Measurements from ENCODE around the gene TEX13D. TPM values are rescaled to one million over a fixed set of nuclear protein-coding genes. Genes with fewer than 3 reads are reported as not detected.

TEX13D gene
- polyA plus RNA-seq, 1 experiment, result not detected

GRCh38 chrX:124335598-124335997, 3.1 kb downstream of the TEX13D start:
- TF ChIP-seq CTCF (IDR thresholded peaks at IDR 0.05; ENCODE audit: low read depth, low read length), result no peak
- POLR2A ChIA-PET, result no interaction called here
- H3K9me3 ChIP-seq (ENCODE audit: control insufficient read depth, insufficient read depth, low read length), result no peaks in the 10 kb centered on the region
- no peaks in the 10 kb centered on the region for H3K27me3 ChIP-seq (ENCODE audit: control insufficient read depth, insufficient read depth, low read length)
- no peak for DNase-seq (ENCODE audit: low read depth, low spot score)
- H3K4me3 ChIP-seq (ENCODE audit: low read depth, low read length), result no peak overlapping the region
- CTCF ChIA-PET, result no interaction called here
- no peak overlapping the region for H3K27ac ChIP-seq (ENCODE audit: low read depth, low read length)

- ChIA-PET POLR2A (no interaction called here), CTCF (no interaction called here)
- no peaks in the 10 kb centered on the region for H3K27me3 ChIP-seq (ENCODE audit: control insufficient read depth, insufficient read depth, low read length)
- H3K9me3 ChIP-seq (ENCODE audit: control insufficient read depth, insufficient read depth, low read length), result no peaks in the 10 kb centered on the region
- no peak for TF ChIP-seq CTCF (IDR thresholded peaks at IDR 0.05; ENCODE audit: low read depth, low read length)
- no peak for DNase-seq (ENCODE audit: low read depth, low spot score)
- no peak overlapping the region for H3K4me3 ChIP-seq (ENCODE audit: low read depth, low read length)
- no peak overlapping the region for H3K27ac ChIP-seq (ENCODE audit: low read depth, low read length)
Measured at GRCh38 chrX:124337916-124338315, 5.5 kb downstream of the TEX13D start.

DNA sequence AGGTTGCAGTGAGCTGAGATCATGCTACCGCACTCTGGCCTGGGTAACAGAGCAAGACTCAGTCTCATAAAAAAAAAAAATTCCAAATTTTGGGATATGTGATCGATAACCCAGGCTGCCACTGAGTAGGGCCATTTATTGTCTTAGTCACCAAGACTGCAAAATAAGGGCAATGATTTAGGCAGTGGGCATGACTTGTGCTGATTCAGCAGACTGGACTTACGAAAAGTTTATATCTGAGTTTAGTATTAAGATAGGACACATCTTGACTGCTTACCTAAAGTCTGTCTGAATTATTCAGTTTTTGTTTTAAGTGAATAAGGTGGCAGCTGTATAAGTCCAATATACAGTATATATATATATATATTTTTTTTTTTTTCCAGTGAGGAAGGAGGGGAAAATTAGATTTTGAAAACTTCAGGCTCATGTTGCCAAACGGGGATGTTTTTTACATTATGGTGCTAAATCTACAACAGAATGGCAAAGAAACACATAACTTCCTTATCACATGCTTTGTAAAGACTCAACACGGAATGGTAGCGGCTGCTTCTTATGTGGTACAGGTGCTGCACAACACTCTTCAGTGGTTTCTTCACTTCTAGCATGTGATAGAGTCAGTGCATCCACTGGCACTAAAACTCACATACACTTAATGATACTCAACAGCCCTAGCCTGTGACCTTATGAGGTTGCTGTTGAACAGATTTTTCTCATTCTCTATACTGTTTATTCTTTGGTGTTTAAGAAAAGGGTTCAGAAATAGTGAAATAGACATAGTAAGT, 6.5 kb downstream of the TEX13D start:
- DNase-seq (ENCODE audit: low read depth, low spot score), result no peak
- ChIA-PET POLR2A (no interaction called here), CTCF (no interaction called here)
- Histone ChIP-seq H3K27me3 (ENCODE audit: control insufficient read depth, insufficient read depth, low read length) (no peaks in the 10 kb centered on the region), H3K4me3 (ENCODE audit: low read depth, low read length) (no peak overlapping the region), H3K9me3 (ENCODE audit: control insufficient read depth, insufficient read depth, low read length) (no peaks in the 10 kb centered on the region), H3K27ac (ENCODE audit: low read depth, low read length) (no peak overlapping the region)
- TF ChIP-seq CTCF (IDR thresholded peaks at IDR 0.05; ENCODE audit: low read depth, low read length), result no peak

DNA sequence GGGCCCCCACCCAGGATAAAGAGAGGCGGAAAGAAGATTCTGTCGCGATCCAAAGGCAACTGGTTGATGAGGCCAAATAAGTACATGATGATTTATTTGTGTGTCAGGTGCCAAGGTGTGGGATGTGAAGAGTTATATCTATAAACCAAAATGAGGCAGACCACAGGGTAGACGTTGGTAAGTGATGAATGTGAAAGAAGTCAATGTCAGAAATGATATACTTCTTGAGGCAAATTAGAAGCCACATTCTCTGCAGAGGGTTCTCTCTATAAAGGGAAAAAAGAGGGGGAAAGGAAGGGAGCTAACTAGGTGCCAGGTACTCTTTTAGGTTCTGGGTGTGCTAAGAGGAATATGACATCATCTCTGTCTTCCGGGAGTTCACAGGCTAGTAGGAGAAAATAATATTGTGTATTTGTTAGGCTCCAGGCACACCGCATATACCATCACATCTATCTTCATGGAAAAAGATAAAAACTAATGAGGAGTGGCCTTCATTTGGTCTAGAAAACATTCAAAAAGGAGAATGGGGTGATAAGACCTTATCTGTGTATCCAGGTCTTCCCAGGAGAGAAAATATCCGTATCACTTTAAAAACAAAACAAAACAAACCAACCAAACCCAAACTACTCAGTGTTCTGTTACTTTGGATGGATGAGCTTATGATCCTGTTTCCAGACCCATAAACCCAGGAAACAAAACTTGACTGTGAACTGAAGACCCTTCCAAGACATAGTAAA, 9.1 kb downstream of the TEX13D start:
- no peak for DNase-seq (ENCODE audit: low read depth, low spot score)
- TF ChIP-seq CTCF (IDR thresholded peaks at IDR 0.05; ENCODE audit: low read depth, low read length), result no peak
- ChIA-PET POLR2A (no interaction called here), CTCF (no interaction called here)
- Histone ChIP-seq H3K27ac (ENCODE audit: low read depth, low read length) (no peak overlapping the region), H3K9me3 (ENCODE audit: control insufficient read depth, insufficient read depth, low read length) (no peaks in the 10 kb centered on the region), H3K27me3 (ENCODE audit: control insufficient read depth, insufficient read depth, low read length) (no peaks in the 10 kb centered on the region), H3K4me3 (ENCODE audit: low read depth, low read length) (no peak overlapping the region)

DNA sequence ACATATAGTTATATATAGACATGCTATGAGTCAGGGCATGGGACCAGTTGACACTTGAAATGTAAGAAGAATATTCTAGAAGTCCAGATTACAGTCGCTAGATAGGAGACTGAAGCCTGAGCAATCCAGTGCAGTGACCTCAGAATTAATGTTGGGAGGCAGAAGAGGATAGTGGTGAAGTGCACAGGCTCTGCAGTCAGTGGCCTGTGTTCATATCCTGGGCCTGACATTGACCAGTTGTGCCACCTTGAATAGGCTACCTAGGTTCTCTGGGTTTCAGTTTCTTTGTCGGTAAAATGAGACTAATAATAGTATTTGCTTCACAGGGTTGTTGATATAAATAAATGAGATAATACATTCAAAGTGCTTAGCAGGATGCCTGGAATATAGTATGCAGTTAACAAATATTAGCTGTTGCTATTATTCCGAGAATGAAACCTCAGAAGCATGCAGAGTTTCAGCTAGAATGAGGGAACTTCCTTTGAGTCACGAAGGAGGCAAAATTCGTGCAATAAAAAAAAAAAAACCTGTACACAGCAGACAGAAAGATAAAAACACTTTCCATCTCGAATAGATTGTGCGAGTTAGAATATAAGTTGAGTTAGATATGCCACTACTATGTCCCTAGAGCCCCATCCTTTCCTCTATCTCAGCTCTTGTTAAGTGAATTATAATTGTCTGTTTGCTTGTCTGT, 9.9 kb downstream of the TEX13D start:
- no peak for TF ChIP-seq CTCF (IDR thresholded peaks at IDR 0.05; ENCODE audit: low read depth, low read length)
- Histone ChIP-seq H3K4me3 (ENCODE audit: low read depth, low read length) (no peak overlapping the region), H3K9me3 (ENCODE audit: control insufficient read depth, insufficient read depth, low read length) (no peaks in the 10 kb centered on the region), H3K27me3 (ENCODE audit: control insufficient read depth, insufficient read depth, low read length) (no peaks in the 10 kb centered on the region), H3K27ac (ENCODE audit: low read depth, low read length) (no peak overlapping the region)
- ChIA-PET CTCF (interaction anchor here (0.6 kb wide), 1 partner anchor 429 kb away, joined by 6 read pairs; no protein-coding TSS in a partner anchor), POLR2A (no interaction called here)
- no peak for DNase-seq (ENCODE audit: low read depth, low spot score)

All from AG04450 (cell line).